ENCODE data around the gene GEMIN4. TPM values are rescaled to one million over a fixed set of nuclear protein-coding genes. Genes with fewer than 3 reads are reported as not detected.
A peak's percentile ranks its signal among the peaks of the same experiment; 100 is the strongest.

Gene GEMIN4
- total RNA-seq (10 to 100 TPM; 64.2 to 77.4 TPM), polyA plus RNA-seq (ENCODE audit: insufficient read depth, low read depth, low replicate concordance) (149 TPM)
- long read RNA-seq, donor 1, full-length matches to known transcripts, result 25 of 25 reads
- long read RNA-seq, donor 1, partial matches to known transcripts, result 0 of 25 reads
- long read RNA-seq, donor 1, other reads (novel, unspliced or antisense), result 0 of 25 reads
- long read RNA-seq, donor 2, full-length matches to known transcripts, result 18 of 18 reads
- long read RNA-seq, donor 2, partial matches to known transcripts, result 0 of 18 reads
- long read RNA-seq, donor 2, other reads (novel, unspliced or antisense), result 0 of 18 reads

- H3K36me3 ChIP-seq (ENCODE audit: low read depth, missing control alignments), result no peaks in the 10 kb centered on the region
- no peaks in the 10 kb centered on the region for H3K9me3 ChIP-seq
- H3K27ac ChIP-seq, result peak within 1 kb of the TSS; percentile 63 to 88
- H3K4me3 ChIP-seq, result peak within 1 kb of the TSS; percentile 84 to 89
- intact Hi-C loops (cut with DNase I; ENCODE audit: low total_unique reads), result no loop called here
- TF ChIP-seq POLR2A (IDR thresholded peaks at IDR 0.05) (peak; percentile 35), CTCF (IDR thresholded peaks at IDR 0.05) (peak; percentile 87 to 97 (median 91))
- peak; percentile 95 for DNase-seq
- H3K27me3 ChIP-seq, result no peaks in the 10 kb centered on the region
- WGBS, 2 donors, result 1% methylated on average over 36 of the region's 87 CpGs; no CpG with 5 or more reads in 1 of the 2 donors
- H3K4me1 ChIP-seq, result peaks cover 12% of the 10 kb centered on the region
These were observed at the start of gene GEMIN4 for GRCh38 chr17:752002-752619. Gene GEMIN4, minus strand, starts transcription at chr17:752264. Its CDS starts 122 bp downstream, at chr17:752142.

GRCh38 chr17:801660-802059, 49.6 kb upstream of the GEMIN4 start:
- Histone ChIP-seq H3K27ac (no peak overlapping the region), H3K4me1 (no peaks in the 10 kb centered on the region), H3K27me3 (no peaks in the 10 kb centered on the region), H3K4me3 (no peak overlapping the region), H3K36me3 (ENCODE audit: low read depth, missing control alignments) (no peaks in the 10 kb centered on the region), H3K9me3 (no peaks in the 10 kb centered on the region)
- WGBS, 2 donors, result 82 to 84% methylated on average over 6 of the region's 6 CpGs
- DNase-seq, result no peak
- no peak for TF ChIP-seq CTCF (IDR thresholded peaks at IDR 0.05)
- no peak for TF ChIP-seq POLR2A (IDR thresholded peaks at IDR 0.05)
- intact Hi-C loops (cut with DNase I; ENCODE audit: low total_unique reads), result no loop called here

- Histone ChIP-seq H3K9me3 (no peaks in the 10 kb centered on the region), H3K4me1 (no peaks in the 10 kb centered on the region), H3K36me3 (ENCODE audit: low read depth, missing control alignments) (no peaks in the 10 kb centered on the region), H3K27ac (no peak overlapping the region), H3K4me3 (no peak overlapping the region), H3K27me3 (no peaks in the 10 kb centered on the region)
- WGBS, 2 donors, result 89 to 90% methylated on average over 29 to 39 of the region's 39 CpGs
- TF ChIP-seq POLR2A (IDR thresholded peaks at IDR 0.05) (no peak), CTCF (IDR thresholded peaks at IDR 0.05) (no peak)
- DNase-seq, result no peak
- intact Hi-C loops (cut with DNase I; ENCODE audit: low total_unique reads), result no loop called here
These were observed 48.6 kb upstream of the GEMIN4 start for GRCh38 chr17:800446-801242.

GRCh38 chr17:799261-799660, 47.2 kb upstream of the GEMIN4 start:
- H3K27me3 ChIP-seq, result no peaks in the 10 kb centered on the region
- DNase-seq, result no peak
- H3K36me3 ChIP-seq (ENCODE audit: low read depth, missing control alignments), result no peaks in the 10 kb centered on the region
- H3K4me1 ChIP-seq, result no peaks in the 10 kb centered on the region
- no peak overlapping the region for H3K4me3 ChIP-seq
- H3K9me3 ChIP-seq, result no peaks in the 10 kb centered on the region
- intact Hi-C loops (cut with DNase I; ENCODE audit: low total_unique reads), result loop anchor here (5.0 kb wide), 1 partner anchor 183 kb away; no protein-coding TSS in a partner anchor
- H3K27ac ChIP-seq, result no peak overlapping the region
- WGBS, 2 donors, result 88 to 90% methylated on average over 10 to 11 of the region's 11 CpGs
- TF ChIP-seq CTCF (IDR thresholded peaks at IDR 0.05) (no peak), POLR2A (IDR thresholded peaks at IDR 0.05) (no peak)
